Gastroesophageal sphincter (tissue), 2 donors: ENCODE results near the gene OIP5.

Source experiments
- POLR2A ChIP-seq, 2 donors: fragments of 450-650 bp; IDR thresholded peaks; one replicate each; pipeline ENCODE4 v1.6.1; 2017; ENCODE audit warnings: antibody characterized with exemption in 2 of 2, mild to moderate bottlenecking in 2 of 2, moderate library complexity in 1 of 2
- POLR2AphosphoS5 ChIP-seq: sonication (generic); formaldehyde crosslinking; IDR thresholded peaks from one replicate; pipeline ENCODE4 v1.6.1; 2017; ENCODE audit warnings: antibody characterized with exemption

DNA sequence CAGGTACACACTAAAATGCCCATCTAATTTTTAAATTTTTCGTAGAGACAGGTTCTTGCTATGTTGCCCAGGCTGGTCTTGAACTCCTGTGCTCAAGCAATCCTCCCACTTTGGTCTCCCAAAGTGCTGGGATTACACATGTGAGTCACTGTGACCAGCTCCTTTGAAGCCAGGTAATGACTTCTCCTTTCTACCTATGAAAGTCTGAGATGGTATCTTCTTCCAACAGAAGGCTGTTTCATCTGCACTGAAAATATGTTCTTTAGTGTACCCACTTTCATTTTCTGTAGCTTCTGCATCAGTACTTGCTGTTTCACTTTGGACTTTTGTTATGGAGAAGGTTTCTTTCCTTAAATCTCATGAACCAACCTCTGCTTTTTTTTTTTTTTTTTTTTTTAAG, 8.8 kb downstream of the OIP5 start:
- TF ChIP-seq POLR2AphosphoS5, result no peak
- TF ChIP-seq POLR2A (IDR thresholded peaks at IDR 0.05), result no peak
